Measurements from ENCODE around the gene NDUFAF4.

GRCh38 chr6:96872976-96873375, 24.7 kb downstream of the NDUFAF4 start:
- TF ChIP-seq, protein P1, sequence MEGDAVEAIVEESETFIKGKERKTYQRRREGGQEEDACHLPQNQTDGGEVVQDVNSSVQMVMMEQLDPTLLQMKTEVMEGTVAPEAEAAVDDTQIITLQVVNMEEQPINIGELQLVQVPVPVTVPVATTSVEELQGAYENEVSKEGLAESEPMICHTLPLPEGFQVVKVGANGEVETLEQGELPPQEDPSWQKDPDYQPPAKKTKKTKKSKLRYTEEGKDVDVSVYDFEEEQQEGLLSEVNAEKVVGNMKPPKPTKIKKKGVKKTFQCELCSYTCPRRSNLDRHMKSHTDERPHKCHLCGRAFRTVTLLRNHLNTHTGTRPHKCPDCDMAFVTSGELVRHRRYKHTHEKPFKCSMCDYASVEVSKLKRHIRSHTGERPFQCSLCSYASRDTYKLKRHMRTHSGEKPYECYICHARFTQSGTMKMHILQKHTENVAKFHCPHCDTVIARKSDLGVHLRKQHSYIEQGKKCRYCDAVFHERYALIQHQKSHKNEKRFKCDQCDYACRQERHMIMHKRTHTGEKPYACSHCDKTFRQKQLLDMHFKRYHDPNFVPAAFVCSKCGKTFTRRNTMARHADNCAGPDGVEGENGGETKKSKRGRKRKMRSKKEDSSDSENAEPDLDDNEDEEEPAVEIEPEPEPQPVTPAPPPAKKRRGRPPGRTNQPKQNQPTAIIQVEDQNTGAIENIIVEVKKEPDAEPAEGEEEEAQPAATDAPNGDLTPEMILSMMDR (IDR thresholded peaks at IDR 0.05) = no peak
- no peak for TF ChIP-seq POLR2A (IDR thresholded peaks at IDR 0.05)
